GM18505 (cell line): Measurements from ENCODE around the gene DAPK1.

Source experiments
- ATAC-seq: cut with Tn5 transposase; IDR thresholded peaks from one replicate; pipeline ENCODE4 v1.9.1; 2021; ENCODE audit not compliant: unreplicated experiment
- POLR2A ChIP-seq: IDR thresholded peaks from 4 replicates; pipeline ENCODE4 v1.6.1; 2011; ENCODE audit warnings: borderline replicate concordance; ENCODE audit not compliant: insufficient read depth, insufficient read length; ENCODE audit errors: extremely low read depth

The DAPK1 gene

GRCh38 chr9:87502391-87503221 is 4.9 kb downstream of the DAPK1 start:
- no peak for ATAC-seq
- TF ChIP-seq POLR2A: peak; percentile 23

- ATAC-seq: no peak
- TF ChIP-seq POLR2A: no peak
Observed at GRCh38 chr9:87503430-87503829, 5.8 kb downstream of the DAPK1 start.

GRCh38 chr9:87503927-87504326 is 6.3 kb downstream of the DAPK1 start:
- no peak for TF ChIP-seq POLR2A
- ATAC-seq: no peak

DNA sequence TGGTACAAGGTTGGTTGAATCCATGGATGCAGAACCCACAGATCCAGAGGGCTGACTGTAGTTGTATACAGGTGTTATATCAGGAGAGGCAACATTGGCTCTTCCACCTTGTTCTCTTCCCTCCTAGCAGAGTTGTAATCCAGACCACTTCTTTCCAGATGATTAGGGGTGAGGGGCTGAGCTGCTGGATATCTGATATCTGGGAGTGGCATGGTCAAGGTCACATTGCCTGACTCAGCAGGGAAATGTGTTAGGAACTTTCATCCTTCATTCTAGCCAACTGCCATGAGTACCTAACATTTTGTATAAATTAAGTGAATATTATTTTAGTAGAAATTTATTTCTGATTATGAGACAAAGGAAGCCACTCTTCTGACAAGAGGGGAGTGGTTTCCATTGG is 7.3 kb downstream of the DAPK1 start:
- TF ChIP-seq POLR2A: no peak
- ATAC-seq: no peak

- TF ChIP-seq POLR2A: no peak
- no peak for ATAC-seq
Observed at GRCh38 chr9:87505869-87506678, 8.4 kb downstream of the DAPK1 start.

GRCh38 chr9:87507576-87507975 is 9.9 kb downstream of the DAPK1 start:
- TF ChIP-seq POLR2A: no peak
- no peak for ATAC-seq

DNA sequence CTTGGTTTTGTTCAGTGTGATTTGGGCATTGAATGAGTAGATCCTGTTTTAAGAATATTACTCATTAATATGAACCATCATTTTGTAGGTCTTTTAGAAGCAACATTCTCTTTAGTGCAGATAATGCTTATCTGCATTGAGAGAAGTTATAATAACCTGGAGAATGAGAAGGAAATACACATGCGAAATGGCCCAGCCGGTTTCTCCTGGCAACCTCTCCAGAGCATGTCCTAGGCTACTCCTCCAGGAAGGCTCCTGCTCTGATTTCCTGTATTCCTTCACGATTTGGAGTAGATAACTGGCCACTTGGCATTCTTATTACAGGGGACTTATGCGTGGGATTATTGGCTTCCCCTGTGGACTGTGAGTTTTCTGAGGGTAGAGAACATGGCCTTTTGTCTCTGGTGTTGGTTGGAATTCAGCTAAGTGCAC is 12.6 kb downstream of the DAPK1 start:
- no peak for TF ChIP-seq POLR2A
- ATAC-seq: no peak

GRCh38 chr9:87512311-87512710 is 14.6 kb downstream of the DAPK1 start:
- no peak for TF ChIP-seq POLR2A
- ATAC-seq: no peak

DNA sequence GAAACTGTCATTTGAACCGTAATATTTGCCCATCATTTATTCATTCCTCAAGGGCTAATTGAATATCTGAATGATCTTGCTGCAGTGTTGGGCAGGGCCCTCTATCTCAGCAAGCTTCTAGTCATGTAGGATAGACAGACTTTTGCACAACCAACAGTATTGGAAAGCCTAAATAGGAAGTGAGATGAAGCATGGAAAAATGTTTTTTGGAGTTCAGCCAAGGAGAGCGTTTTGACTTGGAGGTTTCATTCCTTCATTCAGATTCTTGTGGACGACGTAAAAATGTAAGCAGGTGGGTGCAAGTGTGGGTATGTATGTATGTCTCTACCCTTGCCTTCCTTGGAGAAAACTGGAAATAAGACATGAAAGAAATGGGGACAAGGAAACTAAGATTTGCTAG is 15.5 kb downstream of the DAPK1 start:
- no peak for TF ChIP-seq POLR2A
- no peak for ATAC-seq

GRCh38 chr9:87513880-87514535 is 16.3 kb downstream of the DAPK1 start:
- no peak for ATAC-seq

DNA sequence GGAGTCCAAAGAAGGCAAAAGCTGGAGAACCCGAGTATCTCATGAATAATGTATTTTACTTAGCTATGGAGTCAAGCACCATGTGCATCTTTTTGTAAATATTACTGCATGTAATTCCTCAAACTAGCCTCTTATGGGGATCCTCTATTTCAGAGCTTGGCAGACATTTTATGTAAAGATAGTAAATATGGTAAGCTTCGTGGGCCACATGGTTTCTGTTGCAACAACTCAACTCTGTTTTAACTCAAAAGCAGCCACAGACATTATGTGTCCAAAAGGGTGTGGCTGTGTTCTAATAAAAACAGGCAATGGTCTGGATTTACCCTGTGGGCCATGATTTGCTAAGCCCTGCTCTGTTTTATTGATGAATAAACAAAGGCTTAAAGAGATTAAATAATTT is 17.3 kb downstream of the DAPK1 start:
- ATAC-seq: no peak
- TF ChIP-seq POLR2A: no peak

More at GRCh38 chr9:87513880-87514535, 16.3 kb downstream of the DAPK1 start:
- TF ChIP-seq POLR2A: no peak

DNA sequence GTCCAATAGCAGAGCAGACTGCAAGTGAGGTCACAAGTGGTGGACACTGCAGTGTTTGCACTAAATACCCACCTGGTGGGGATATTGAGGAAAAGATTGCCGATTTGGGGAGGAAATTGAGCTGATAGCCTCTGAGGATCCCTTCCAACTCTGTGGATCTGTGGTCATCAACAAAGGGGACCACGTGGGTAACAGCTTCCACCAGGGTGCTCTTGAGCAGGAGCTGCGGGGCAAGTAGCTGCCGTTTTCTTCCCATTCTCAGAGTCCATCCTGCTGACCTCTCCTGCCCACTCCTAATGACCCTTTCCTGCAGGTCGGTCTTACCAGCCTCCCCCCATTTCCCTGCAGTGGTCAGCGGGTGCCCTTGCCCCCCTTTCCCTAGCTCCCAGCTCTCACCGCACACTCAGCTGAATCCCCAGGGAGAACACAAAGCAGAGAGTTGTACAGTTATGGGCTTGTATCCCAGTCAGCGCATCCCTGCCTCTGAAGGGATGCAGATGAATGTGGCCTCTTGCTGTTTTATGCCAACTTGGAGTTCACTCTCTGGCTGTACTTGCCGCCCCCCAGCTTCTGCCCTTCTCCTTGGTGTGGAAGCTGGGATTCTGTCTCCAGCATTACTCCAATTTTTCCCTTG is 18.0 kb downstream of the DAPK1 start:
- ATAC-seq: no peak
- TF ChIP-seq POLR2A: no peak

- TF ChIP-seq POLR2A: no peak
- no peak for ATAC-seq
Observed at GRCh38 chr9:87516222-87516925, 18.7 kb downstream of the DAPK1 start.

GRCh38 chr9:87516926-87517290 is 19.2 kb downstream of the DAPK1 start:
- ATAC-seq: no peak
- TF ChIP-seq POLR2A: no peak
